Measurements from ENCODE around the gene TRAPPC14.
"Not testable (repeated sequence)": the region's sequence is repeated elsewhere in the genome, so short reads cannot be mapped to it uniquely, and the experiment has no call there.

TRAPPC14 gene

DNA sequence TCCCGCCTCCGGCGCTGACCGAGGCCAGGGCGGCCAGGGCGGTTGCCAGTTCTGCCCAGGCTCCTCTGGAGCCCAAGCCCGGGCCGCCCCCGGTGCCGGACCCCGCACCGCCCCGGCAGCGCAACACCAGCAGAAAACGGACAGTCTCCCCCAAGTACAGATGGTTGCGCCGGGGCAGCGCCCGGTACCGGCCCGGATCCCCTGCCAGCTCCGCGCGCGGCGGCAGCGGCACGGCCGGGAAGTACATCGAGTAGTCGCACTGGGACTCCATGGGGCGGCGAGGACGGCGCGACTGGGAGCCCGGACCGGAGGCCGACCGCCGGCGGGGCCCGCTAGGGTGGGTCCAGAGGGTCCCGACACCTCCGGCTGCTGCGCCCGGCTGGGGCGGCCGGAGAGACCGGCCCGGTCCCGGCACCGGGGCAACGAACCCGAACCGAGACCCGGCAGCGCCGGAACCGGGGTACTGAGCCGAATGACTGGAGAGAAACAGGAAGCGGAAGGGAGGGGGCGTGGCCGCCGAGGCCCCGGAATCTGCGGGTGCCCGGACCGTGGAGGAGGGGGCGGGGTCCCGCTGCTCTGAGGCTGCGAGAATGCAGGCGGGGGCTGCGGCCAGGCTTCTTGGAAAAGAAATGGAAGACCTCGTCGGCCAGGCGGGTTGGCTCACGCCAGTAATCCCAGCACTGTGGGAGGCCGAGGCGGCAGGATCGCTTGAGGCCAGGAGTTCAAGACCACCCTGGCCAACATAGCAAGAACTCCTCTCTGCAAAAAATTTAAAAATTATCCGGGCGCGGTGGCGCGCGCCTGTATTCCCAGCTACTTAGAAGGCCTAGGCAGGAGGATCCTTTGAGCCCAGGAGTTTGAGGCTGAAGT, at the start of gene TRAPPC14:
Gene TRAPPC14, minus strand, starts transcription at position 495 of the 870 bp plus-strand sequence. Its CDS starts 224 bp downstream, at position 271.
- DNase-seq, result peak; percentile 62

DNA sequence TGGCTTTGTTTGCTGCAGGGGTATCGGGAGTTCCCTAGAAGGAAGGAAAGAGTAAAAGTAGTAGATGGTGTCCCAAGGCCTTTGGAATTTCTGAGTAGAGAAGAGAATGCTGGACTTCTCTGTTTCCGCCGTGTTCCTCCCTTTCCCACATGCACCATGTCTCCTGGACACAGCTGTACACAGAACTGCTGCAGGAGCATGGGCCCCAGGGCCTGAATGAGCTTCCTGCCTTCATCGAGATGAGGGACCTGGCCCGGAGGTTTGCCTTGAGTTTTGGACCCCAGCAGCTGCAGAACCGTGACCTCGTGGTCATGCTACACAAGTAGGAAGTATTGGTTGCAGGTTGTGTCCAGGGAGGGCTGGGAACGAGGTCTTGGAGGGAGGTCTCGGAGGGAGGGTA, 45.9 kb upstream of the TRAPPC14 start:
- no peak for DNase-seq

DNA sequence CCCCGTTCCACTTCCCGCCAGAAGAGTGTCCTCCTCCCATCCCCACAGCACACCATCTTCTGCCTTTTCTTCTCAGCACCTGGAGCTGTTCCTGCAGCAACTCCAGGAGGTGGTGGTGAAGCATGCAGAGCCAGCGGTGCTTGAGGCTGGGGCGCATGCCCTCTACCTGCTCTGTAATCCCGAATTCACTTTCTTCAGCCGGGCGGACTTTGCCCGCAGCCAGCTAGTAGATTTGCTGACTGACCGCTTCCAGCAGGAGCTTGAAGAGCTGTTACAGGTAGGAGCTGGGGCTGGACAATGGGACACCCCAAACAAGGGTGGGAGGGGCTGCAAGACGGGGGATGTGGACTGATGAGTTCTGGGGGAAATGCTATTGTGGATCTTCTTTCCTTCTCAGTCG, 42.2 kb upstream of the TRAPPC14 start:
- DNase-seq, result no peak

DNA sequence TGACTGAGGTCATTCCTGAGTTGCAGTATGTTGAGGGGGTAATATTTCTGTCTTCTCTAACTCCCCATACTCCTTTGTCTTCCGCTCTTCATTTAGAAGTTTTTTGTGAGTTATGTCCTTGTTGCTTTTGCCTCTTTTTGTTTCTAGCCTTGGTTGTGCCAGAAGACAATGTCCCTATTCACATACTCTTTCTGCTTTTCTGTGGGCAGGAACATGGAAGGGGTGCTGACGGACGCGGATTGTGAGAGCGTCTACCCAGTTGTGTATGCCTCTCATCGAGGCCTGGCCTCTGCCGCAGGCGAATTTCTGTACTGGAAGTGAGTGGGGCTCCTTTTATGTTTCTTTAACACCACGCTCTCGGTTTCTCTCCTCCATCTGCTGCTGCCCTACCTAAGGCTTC, 39.7 kb upstream of the TRAPPC14 start:
- no peak for DNase-seq

DNA sequence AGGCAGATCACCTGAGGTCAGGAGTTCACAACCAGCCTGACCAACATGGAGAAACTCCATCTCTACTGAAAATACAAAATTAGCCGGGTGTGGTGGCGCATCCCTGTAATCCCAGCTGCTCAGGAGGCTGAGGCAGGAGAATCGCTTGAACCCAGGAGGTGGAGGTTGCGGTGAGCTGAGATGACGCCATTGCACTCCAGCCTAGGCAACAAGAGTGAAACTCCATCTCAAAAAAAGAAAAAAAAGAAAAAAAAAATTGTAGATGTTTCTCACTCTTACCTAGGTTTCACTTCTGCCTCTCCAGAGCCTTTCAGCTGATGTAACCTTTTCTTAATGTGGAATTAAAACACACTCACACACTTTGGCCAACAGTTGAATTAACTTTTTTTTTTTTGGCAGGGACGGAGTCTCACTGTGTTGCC, 37.4 kb upstream of the TRAPPC14 start:
- DNase-seq, result not testable (repeated sequence)

- DNase-seq, result no peak
Measured at GRCh38 chr7:100195222-100195621, 36.7 kb upstream of the TRAPPC14 start.

DNA sequence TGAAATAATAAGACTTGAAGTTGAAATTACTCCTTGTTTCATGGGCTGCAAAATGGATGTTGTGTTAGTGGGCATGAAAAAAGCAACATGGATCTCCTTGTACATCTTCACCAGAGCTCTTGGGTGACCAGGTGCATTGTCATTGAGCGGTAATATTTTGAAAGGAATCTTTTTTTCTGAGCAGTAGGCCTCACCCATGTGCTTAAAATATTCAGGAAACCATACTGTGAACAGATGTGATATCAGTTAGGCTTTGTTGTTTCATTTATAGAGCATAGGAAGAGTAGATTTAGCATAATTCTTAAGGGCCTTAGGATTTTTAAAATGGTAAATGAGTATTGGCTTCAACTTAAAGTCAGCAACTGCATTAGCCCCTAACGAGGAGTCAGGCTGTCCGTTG, 34.4 kb upstream of the TRAPPC14 start:
- no peak for DNase-seq

DNA sequence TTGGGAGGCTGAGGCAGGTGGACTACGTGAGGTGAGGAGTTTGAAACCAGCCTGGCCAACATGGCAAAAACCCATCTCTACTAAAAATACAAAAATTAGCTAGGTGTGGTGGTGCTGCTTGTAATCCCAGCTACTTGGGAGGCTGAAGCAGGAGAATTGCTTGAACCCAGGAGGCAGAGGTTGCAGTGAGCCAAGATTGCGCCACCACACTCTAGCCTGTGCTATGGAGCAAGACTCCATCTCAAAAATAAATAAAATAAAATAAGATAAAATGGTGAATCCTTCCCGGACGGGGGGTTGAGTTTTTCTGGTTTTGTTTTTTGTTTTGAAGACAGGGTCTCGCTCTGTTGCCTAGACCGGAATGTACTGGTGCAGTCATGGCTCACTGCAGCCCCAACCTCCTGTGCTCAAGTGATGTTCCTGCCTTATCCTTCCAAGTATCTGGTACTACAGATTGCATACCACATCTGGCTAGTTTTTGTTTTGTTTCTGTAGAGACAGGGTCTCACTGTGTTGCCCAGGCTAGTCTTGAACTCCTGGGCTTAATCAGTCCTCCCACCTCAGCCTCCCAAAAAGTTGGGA, 33.8 kb upstream of the TRAPPC14 start:
- DNase-seq, result not testable (repeated sequence)

GRCh38 chr7:100191775-100192174, 33.3 kb upstream of the TRAPPC14 start:
- no peak for DNase-seq

DNA sequence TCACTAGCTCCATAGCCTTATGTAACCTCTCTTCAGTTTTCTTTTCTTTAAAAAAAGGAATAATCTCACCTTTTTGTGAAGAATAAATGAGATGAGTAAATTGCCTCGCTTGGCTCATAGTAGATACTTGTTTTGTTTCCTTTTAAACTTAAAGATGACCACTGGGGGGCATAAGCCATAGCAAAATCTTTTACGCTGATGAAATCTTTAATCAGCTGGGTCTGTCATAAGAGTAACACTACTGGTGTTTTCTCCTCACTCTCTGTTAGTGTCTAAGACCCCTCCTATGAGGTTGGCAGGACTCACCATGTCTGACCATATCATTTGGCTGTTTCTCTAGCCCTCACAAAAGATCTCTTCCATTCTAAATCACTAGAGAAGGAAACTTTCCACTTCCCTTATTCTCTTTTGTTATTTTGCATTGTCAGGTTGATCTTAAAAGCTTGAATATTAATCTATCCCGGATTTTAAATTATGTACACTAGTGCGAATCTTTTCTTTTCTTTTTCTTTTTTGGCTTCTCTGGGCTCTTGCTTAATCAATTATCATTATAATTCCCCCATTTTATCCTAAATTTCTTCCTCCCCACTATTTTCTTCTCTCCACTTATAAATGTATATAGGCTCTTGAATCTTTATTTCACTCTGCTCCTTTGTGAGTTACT, 31.7 kb upstream of the TRAPPC14 start:
- DNase-seq, result no peak

DNA sequence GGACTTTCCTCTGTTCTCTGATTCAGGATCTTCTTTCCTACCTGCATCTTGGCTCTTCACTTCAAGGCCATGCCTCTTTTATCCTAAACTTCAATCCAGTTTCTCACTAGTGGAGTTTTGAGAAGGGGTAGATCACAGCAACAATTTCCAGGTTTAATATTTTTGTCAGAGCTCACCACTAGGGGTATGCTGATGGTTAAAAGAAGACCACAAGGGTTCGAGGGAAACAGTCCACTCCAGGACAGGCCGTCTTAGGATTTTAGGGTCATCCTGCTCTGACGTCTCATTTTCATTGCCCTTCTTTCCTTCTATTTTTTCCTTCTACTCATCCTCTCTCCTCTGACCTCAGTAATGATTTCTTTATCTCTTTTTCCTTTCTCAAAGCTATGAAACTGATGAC, 30.5 kb upstream of the TRAPPC14 start:
- DNase-seq, result no peak

DNA sequence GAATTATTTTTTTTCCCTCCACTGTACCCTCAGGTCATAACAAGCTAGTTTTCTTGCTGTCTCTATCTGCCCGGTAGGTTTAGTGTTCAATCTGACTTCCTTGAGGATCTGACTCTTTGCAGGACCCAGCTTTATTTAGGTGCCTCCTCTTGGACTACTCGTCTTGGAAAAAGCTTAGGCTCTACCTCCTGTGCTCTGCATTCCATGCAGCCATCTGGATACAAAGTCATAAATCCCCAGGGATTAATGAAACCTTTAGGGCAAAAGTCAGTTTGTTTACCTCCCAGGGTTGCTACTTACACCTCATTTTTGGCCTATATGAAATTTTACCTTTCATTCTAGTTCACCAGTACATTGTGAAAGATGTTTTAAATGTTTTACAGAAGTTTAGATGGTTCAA, 27.2 kb upstream of the TRAPPC14 start:
- no peak for DNase-seq

DNA sequence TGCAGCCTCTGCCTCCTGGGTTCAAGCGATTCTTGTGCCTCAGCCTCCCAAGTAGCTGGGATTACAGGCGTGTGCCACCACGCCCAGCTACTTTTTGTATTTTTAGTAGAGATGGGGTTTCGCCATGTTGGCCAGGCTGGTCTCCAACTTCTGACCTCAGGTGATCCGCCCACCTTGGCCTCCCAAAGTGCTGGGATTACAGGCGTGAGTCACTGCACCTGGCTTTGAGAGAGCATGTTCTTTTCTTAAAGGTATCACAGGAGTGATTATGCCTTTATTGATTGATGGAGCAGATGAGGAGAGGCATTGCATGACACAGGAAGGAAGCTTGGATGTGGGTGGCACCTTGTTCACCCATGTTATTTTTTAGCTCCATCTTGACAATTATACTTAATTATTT, 24.6 kb upstream of the TRAPPC14 start:
- DNase-seq, result not testable (repeated sequence)

DNA sequence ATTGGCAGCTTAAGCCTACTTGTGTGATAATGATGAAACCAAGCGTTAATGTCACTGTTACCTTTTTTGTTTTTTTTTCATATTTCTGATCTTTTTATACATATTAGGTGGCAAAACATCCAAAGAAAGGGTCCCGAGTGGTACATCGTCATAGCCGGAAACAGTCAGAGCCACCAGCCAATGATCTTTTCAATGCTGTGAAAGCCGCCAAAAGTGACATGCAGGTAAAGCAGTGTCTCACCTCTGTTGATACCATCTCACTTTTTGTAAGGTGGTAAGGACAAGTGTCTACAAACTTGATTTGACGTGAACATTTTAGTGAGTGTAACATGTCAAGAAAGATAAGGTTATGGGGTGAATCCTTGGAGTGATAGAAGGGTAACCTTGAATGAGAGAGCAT, 24.1 kb upstream of the TRAPPC14 start:
- not testable (repeated sequence) for DNase-seq

DNA sequence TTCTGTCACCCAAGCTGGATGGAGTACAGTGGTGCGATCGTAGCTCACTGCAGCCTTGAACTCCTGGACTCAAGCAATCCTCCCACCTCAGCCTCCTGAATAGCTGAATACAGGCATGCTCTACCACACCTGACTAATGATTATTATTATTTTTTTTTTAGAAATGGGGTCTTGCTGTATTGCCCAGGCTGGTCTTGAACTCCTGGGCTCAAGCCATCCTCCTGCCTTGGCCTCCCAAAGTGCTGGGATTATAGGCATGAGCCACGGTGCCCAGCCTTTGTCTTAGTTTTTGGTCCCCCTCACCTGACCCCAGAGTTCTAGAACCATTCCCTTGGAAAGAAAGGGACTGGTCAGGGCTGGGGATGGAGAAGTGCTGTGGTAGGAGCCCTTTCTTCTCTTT, 21.6 kb upstream of the TRAPPC14 start:
- DNase-seq, result not testable (repeated sequence)

DNA sequence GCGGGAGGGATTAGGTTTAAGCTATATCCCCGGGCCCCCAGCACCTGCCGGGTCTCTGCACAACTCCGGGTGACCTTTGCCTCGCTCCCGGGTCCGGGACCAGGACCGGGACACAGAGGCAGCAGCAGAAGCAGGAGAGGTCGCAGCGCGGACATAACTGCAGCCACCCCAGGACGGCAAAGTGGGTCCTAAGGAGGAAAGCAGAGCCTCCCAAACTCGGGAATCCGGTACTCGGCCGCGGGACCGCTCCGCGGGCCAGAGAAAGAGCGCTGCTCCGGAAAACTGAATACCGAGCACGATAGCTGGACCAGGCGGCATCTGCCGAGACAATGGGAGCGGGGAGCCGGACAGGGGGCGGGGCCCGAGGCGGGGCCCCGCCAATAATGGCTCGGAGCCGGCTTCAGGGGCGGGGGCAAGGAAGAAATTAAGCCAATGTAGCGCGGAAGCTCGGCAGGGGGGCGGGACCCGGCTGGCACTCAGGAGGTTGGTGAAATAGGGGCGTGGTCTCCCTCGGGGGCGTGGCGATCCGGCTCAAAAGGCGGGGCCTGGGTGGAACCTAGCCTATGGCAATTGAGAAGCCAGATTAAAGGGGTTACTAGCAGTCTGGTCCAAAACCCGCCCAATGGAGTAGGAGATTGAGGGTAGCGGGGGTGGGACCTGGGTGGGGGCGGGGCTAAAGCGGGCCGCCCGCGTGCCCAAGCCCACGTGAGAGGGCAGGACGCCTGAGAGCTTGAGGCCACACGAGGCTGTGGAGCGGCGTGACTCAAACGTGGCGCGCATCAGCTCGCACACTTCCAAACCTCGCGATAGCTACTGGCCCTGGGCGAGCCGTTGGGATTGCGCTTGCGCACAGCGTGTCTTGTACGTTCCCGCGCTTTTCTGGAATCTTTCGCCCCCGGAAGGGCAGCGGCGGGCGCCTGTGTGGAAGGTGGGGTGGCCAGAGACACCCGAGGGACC, 18.8 kb upstream of the TRAPPC14 start, which contains the start of the genes GPC2 and STAG3:
Gene GPC2, minus strand, starts transcription at position 337 of the 957 bp plus-strand sequence. Its CDS starts 182 bp downstream, at position 155.
Gene STAG3, plus strand, starts transcription at position 874 of the 957 bp plus-strand sequence. CDS start 2,639 bp downstream, outside the sequence.
- DNase-seq, result peak; percentile 88

DNA sequence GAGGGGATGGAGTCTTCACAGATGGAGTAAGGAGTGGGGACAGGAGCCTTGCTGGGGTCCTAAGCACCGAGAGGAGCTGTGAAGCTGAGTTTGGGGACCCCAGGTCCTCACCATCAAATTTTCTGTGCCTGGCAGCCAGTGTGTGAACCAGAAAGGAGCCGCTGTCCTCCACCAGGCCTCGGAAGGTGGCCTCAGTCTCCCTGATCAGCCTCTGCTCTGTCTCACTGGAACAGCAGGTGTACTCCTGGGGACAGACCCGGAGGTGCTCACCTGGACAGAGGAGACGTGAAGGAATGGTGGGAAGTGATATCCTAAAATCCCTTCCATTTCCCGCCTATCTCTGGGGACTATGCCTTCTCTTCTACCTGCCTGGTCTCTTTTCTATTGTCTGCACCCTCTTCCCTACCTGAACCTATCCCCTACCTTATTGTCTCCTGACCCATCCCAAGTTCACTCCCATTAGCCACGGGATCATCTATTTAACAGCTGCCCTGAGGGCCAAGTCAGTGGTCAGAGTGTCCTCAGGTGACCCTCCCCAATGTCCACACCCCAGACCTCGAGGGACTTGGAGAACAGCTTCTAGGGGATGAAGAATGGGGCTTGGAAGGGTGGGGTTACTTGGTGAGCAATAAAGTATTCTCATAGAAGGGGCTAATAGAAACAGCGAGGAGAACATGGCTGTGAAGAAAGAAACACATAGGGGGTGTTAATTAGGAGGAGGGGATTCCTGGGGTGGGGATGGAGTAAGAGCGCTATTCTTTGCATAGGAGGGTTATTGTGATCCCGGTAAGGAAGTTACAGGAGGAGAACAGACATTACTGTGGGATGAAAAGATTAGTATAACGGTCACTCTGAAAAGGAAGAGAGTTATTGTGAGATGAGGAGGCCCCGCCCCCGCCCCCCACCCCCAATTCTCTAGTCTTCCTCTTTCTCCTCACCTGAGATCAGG, 17.8 kb upstream of the TRAPPC14 start:
- no peak for DNase-seq

DNA sequence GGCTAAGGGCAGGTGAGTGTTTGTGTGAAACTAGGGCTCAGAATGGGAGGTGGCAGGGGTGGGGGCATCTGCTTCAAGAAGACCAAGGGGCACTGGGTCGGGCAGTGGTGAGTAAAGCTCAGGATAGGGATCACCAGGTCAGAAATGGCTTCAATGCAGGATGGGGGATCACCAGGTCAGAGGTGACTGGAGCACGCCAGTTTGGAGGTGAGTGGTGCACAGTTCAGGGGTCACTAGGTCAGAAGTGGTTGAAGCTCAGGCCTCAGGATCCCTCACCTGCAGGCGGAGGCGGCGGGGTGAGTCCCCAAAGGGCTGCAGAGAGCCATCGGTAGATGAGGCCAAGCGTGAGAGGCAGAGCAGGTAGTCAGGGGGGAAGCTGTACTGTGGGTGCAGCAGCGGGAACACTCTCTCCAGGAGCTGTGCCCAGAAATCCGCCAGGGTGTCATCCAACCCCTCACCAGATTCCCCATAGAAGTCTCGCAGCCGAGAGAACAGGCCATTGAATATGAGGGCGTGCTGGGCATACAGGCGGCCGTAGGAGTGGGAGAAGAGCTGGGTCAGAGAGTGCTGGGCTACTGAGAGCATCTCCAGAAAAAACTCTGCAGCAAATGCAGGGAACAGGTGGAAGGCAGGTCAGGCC, 16.9 kb upstream of the TRAPPC14 start:
- no peak for DNase-seq

DNA sequence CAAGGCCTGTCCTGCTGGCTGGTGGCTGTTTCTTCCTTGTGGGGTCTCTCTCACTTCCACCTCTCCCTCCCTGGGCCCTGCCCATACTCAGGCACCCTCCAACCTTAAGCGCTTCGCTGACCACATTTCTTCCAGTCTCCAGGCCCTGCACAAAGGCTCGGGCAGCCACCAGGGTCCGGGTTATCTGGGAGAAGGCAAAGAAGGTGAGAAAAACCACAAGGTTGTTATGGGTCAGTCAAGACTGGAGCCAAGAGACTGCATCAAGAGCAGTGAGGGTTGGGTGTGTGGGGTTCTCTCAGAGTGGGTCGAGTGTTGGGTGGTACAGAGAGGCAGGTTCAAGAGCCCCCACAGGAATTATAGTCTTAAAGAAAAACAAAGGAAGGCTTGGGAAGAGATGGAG, 16.1 kb upstream of the TRAPPC14 start:
- no peak for DNase-seq

DNA sequence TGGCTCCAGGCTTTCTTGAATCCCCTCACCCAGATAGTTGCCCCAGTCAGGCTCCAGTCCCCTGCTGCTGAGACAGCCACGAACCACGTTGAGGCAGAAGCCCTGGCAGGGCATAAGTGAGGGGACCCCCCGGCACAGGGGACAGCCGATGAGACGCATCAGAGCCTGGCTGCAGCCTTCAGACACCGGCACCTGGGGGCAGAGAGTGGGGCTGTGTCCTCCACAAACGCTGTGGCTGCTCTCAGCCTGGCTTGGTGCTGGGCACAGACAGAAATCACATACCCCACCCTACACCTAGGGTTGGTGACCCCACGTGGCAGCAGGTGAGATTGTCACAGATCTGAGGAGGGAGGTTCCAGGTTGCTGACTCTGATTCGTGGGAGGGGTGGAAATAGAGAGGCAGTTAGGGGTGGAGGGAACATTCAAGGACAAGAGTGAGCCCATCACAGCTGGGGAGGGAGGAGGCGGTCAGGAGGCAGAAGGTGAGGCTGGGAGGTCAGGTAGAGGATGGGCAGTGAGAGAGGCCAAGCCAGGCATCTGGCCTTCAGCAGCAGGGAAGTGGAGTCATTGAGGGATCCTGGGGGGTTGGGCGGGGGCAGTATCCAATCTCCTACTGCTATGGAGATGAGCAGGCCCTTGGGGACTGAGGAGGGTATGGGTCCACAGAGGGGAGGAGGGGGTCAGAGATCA, 15.4 kb upstream of the TRAPPC14 start:
- DNase-seq, result no peak

All from DMS79 (cell line).